ENCODE data around the gene FLNA.
"Not testable (repeated sequence)": the region's sequence is repeated elsewhere in the genome, so short reads cannot be mapped to it uniquely, and the experiment has no call there.

The FLNA gene

GRCh38 chrX:154374313-154375155, at the start of gene FLNA:
TSS of gene FLNA (minus strand) at chrX:154374634. CDS start at chrX:154371245, 3,389 bp downstream.
- peak; percentile 40 for DNase-seq (ENCODE audit: low spot score)

- DNase-seq (ENCODE audit: low spot score): no peak
Measured at GRCh38 chrX:154420402-154420756, 45.9 kb upstream of the FLNA start.

GRCh38 chrX:154419688-154420401, 45.4 kb upstream of the FLNA start:
- no peak for DNase-seq (ENCODE audit: low spot score)

- DNase-seq (ENCODE audit: low spot score): no peak
Measured at GRCh38 chrX:154419189-154419588, 44.8 kb upstream of the FLNA start.

- DNase-seq (ENCODE audit: low spot score): no peak
Measured at GRCh38 chrX:154417157-154417556, 42.7 kb upstream of the FLNA start.

- no peak for DNase-seq (ENCODE audit: low spot score)
Measured at GRCh38 chrX:154413142-154413541, 38.7 kb upstream of the FLNA start.

- no peak for DNase-seq (ENCODE audit: low spot score)
Measured at GRCh38 chrX:154412468-154412867, 38.0 kb upstream of the FLNA start.

GRCh38 chrX:154411981-154412340, 37.5 kb upstream of the FLNA start:
- DNase-seq (ENCODE audit: low spot score): peak; percentile 71

GRCh38 chrX:154409222-154409871, 34.9 kb upstream of the FLNA start, which contains the start of gene DNASE1L1:
TSS of gene DNASE1L1 (minus strand) at chrX:154409254. CDS start at chrX:154405568, 3,686 bp downstream.
- no peak for DNase-seq (ENCODE audit: low spot score)

- DNase-seq (ENCODE audit: low spot score): no peak
Measured at GRCh38 chrX:154408659-154409221, 34.3 kb upstream of the FLNA start.

GRCh38 chrX:154404625-154405192, 30.3 kb upstream of the FLNA start:
- DNase-seq (ENCODE audit: low spot score): no peak

GRCh38 chrX:154403858-154404257, 29.4 kb upstream of the FLNA start:
- no peak for DNase-seq (ENCODE audit: low spot score)

- DNase-seq (ENCODE audit: low spot score): no peak
Measured at GRCh38 chrX:154403192-154403591, 28.8 kb upstream of the FLNA start.

GRCh38 chrX:154402622-154403127, 28.2 kb upstream of the FLNA start:
- DNase-seq (ENCODE audit: low spot score): no peak

GRCh38 chrX:154401918-154402621, 27.6 kb upstream of the FLNA start:
- DNase-seq (ENCODE audit: low spot score): no peak

- DNase-seq (ENCODE audit: low spot score): peak; percentile 23
Measured at GRCh38 chrX:154401045-154401799, 26.8 kb upstream of the FLNA start.

GRCh38 chrX:154400369-154400817, 26.0 kb upstream of the FLNA start:
- not testable (repeated sequence) for DNase-seq (ENCODE audit: low spot score)

GRCh38 chrX:154399527-154400368, 25.3 kb upstream of the FLNA start:
- no peak for DNase-seq (ENCODE audit: low spot score)

All from HuH-7 (cell line).